SU-DHL-6 (cell line): ENCODE data around the gene SUPT3H.

Experiments
- EZH2phosphoT487 ChIP-seq: fragments of 200-600 bp; sonication (generic), shearing (Covaris generic); conservative IDR thresholded peaks from 2 replicates; pipeline ENCODE4 v1.6.1; 2018; ENCODE audit warnings: mild to moderate bottlenecking, antibody characterized with exemption, low read length, moderate library complexity, mixed read lengths
- TF ChIP-seq, protein P1 (sequence below): fragments of 200-600 bp; sonication (generic); IDR thresholded peaks from one replicate; pipeline ENCODE4 v1.5.1; 2017; ENCODE audit warnings: antibody characterized with exemption, mild to moderate bottlenecking, low read length, moderate library complexity; ENCODE audit not compliant: insufficient read depth, poor library complexity, severe bottlenecking

DNA sequence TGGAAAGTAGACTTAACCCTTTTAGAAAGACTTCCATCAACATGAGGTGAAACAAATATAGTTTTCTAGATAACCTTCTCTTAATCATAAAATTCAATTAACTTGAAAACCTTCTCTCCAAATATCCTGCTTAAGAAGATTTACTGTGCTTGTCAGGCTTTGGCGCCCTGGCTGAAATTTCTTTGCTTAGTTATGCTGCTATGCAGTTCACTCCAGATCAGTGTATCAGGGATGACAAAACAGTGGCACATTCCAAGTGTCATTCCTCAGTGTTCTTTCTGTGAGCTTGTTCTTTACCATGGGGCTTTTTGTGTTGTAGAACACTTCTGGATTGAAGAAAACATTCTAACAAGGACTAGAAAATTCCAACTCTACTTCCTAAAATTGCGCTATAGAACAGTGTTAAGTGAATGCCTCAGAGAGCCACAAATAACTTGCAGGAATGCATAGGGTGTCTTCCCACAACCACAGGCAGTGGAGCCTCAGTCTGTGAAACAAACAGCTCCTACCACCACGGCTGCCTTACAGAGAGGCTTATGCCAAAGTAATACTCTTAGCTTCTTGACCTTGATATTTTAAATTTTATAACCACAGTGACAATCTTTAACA is 546.6 kb downstream of the SUPT3H start:
- TF ChIP-seq, protein P1, sequence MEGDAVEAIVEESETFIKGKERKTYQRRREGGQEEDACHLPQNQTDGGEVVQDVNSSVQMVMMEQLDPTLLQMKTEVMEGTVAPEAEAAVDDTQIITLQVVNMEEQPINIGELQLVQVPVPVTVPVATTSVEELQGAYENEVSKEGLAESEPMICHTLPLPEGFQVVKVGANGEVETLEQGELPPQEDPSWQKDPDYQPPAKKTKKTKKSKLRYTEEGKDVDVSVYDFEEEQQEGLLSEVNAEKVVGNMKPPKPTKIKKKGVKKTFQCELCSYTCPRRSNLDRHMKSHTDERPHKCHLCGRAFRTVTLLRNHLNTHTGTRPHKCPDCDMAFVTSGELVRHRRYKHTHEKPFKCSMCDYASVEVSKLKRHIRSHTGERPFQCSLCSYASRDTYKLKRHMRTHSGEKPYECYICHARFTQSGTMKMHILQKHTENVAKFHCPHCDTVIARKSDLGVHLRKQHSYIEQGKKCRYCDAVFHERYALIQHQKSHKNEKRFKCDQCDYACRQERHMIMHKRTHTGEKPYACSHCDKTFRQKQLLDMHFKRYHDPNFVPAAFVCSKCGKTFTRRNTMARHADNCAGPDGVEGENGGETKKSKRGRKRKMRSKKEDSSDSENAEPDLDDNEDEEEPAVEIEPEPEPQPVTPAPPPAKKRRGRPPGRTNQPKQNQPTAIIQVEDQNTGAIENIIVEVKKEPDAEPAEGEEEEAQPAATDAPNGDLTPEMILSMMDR, result no peak
- TF ChIP-seq EZH2phosphoT487, result no peak
